Measurements from ENCODE around the gene PLEKHA4.
"Not testable (repeated sequence)": the region's sequence is repeated elsewhere in the genome, so short reads cannot be mapped to it uniquely, and the experiment has no call there.

The PLEKHA4 gene

GRCh38 chr19:48907671-48908070, 39.3 kb upstream of the PLEKHA4 start:
- TF ChIP-seq REST (IDR thresholded peaks at IDR 0.05; ENCODE audit: insufficient replicate concordance, low read depth) (no peak), GABPA (IDR thresholded peaks at IDR 0.05; ENCODE audit: low read depth) (no peak), POLR2AphosphoS5 (IDR thresholded peaks at IDR 0.05; ENCODE audit: low read depth) (no peak), SPI1 (IDR thresholded peaks at IDR 0.05; ENCODE audit: borderline replicate concordance, low read depth) (no peak)
- TF ChIP-seq, protein P1, sequence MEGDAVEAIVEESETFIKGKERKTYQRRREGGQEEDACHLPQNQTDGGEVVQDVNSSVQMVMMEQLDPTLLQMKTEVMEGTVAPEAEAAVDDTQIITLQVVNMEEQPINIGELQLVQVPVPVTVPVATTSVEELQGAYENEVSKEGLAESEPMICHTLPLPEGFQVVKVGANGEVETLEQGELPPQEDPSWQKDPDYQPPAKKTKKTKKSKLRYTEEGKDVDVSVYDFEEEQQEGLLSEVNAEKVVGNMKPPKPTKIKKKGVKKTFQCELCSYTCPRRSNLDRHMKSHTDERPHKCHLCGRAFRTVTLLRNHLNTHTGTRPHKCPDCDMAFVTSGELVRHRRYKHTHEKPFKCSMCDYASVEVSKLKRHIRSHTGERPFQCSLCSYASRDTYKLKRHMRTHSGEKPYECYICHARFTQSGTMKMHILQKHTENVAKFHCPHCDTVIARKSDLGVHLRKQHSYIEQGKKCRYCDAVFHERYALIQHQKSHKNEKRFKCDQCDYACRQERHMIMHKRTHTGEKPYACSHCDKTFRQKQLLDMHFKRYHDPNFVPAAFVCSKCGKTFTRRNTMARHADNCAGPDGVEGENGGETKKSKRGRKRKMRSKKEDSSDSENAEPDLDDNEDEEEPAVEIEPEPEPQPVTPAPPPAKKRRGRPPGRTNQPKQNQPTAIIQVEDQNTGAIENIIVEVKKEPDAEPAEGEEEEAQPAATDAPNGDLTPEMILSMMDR (IDR thresholded peaks at IDR 0.05; ENCODE audit: insufficient read depth, low read length), result no peak
- Histone ChIP-seq H3K4me3 (replicated peaks; ENCODE audit: insufficient read depth, low read length) (no peak overlapping the region), H3K27ac (replicated peaks) (no peak overlapping the region), H3K27me3 (ENCODE audit: insufficient read depth, poor library complexity, severe bottlenecking) (no peaks in the 10 kb centered on the region)
- no peak for DNase-seq (ENCODE audit: low read depth in 1 of 2, low spot score in 1 of 2)

DNA sequence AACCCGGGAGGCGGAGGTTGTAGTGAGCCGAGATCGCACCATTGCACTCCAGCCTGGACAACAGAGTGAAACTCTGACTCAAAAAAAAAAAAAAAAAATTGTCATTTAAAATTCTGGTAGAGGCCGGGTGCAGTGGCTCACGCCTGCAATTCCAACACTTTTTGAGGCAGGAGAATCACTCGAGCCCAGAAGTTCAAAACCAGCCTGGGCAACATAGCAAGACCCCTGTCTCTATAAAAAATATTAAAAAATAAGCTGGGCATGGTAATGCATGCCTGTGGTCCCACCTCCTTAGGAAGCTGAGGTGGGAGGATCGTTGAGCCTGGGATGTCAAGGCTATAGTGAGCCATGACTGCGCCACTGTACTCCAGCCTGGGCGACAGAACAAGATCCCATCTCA, 37.9 kb upstream of the PLEKHA4 start:
- H3K4me3 ChIP-seq (replicated peaks; ENCODE audit: insufficient read depth, low read length), result no peak overlapping the region

GRCh38 chr19:48905664-48906063, 37.2 kb upstream of the PLEKHA4 start:
- no peak overlapping the region for H3K27ac ChIP-seq (replicated peaks)
- no peaks in the 10 kb centered on the region for H3K27me3 ChIP-seq (ENCODE audit: insufficient read depth, poor library complexity, severe bottlenecking)
- no peak overlapping the region for H3K4me3 ChIP-seq (replicated peaks; ENCODE audit: insufficient read depth, low read length)
- no peak for TF ChIP-seq REST (IDR thresholded peaks at IDR 0.05; ENCODE audit: insufficient replicate concordance, low read depth)
- TF ChIP-seq, protein P1 (IDR thresholded peaks at IDR 0.05; ENCODE audit: insufficient read depth, low read length), result no peak
- no peak for TF ChIP-seq GABPA (IDR thresholded peaks at IDR 0.05; ENCODE audit: low read depth)
- no peak for TF ChIP-seq SPI1 (IDR thresholded peaks at IDR 0.05; ENCODE audit: borderline replicate concordance, low read depth)
- no peak for TF ChIP-seq POLR2AphosphoS5 (IDR thresholded peaks at IDR 0.05; ENCODE audit: low read depth)
- no peak for DNase-seq (ENCODE audit: low read depth in 1 of 2, low spot score in 1 of 2)

More for the DNA sequence above, 37.9 kb upstream of the PLEKHA4 start:
- DNase-seq (ENCODE audit: low read depth in 1 of 2, low spot score in 1 of 2), result no peak
- H3K27ac ChIP-seq (replicated peaks), result no peak overlapping the region
- TF ChIP-seq POLR2AphosphoS5 (IDR thresholded peaks at IDR 0.05; ENCODE audit: low read depth), result no peak
- TF ChIP-seq SPI1 (IDR thresholded peaks at IDR 0.05; ENCODE audit: borderline replicate concordance, low read depth), result no peak
- no peak for TF ChIP-seq GABPA (IDR thresholded peaks at IDR 0.05; ENCODE audit: low read depth)
- no peak for TF ChIP-seq REST (IDR thresholded peaks at IDR 0.05; ENCODE audit: insufficient replicate concordance, low read depth)
- H3K27me3 ChIP-seq (ENCODE audit: insufficient read depth, poor library complexity, severe bottlenecking), result no peaks in the 10 kb centered on the region

DNA sequence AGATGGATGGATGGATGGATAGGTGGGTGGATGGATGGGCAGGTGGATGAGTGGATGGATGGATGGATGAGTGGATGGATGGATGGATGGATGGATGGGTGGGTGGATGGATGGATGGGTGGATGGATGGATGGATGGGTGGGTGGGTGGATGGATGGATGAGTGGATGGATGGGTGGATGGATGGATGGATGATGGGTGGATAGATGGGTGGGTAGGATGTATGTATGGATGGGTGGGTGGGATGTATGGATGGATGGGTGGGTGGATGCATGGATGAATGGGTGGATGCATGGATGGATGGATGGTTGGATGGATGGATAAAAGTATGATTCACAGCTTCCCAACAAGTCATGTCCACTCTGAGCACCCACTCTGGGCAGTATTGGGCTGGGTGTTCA, 35.4 kb upstream of the PLEKHA4 start:
- not testable (repeated sequence) for DNase-seq (ENCODE audit: low read depth in 1 of 2, low spot score in 1 of 2); H3K27ac ChIP-seq (replicated peaks); H3K4me3 ChIP-seq (replicated peaks; ENCODE audit: insufficient read depth, low read length); H3K27me3 ChIP-seq (ENCODE audit: insufficient read depth, poor library complexity, severe bottlenecking)

GRCh38 chr19:48902291-48902690, 33.9 kb upstream of the PLEKHA4 start:
- not testable (repeated sequence) for H3K4me3 ChIP-seq (replicated peaks; ENCODE audit: insufficient read depth, low read length); H3K27me3 ChIP-seq (ENCODE audit: insufficient read depth, poor library complexity, severe bottlenecking); DNase-seq (ENCODE audit: low read depth in 1 of 2, low spot score in 1 of 2); H3K27ac ChIP-seq (replicated peaks)

Measured in HL-60 (cell line).